Cerebellar cortex (tissue), 1 donor: ENCODE measurements around the gene FOXC2.

Experiments used
- DNase-seq: peaks from one replicate; pipeline ENCODE4 v3.0.0-alpha.2; 2015; ENCODE audit warnings: low spot score

Gene FOXC2

GRCh38 chr16:86573646-86574508 is 7.2 kb downstream of the FOXC2 start:
- no peak for DNase-seq

- DNase-seq, result no peak
Observed at GRCh38 chr16:86574646-86575045, 8.0 kb downstream of the FOXC2 start.

GRCh38 chr16:86575095-86575685 is 8.6 kb downstream of the FOXC2 start:
- no peak for DNase-seq

- DNase-seq, result peak; percentile 72
Observed at GRCh38 chr16:86575754-86576557, 9.3 kb downstream of the FOXC2 start.

- no peak for DNase-seq
Observed at GRCh38 chr16:86576591-86577313, 10.1 kb downstream of the FOXC2 start.

GRCh38 chr16:86577314-86577971 is 10.8 kb downstream of the FOXC2 start:
- no peak for DNase-seq

GRCh38 chr16:86578061-86578599 is 11.5 kb downstream of the FOXC2 start, which contains the start of gene FOXL1:
FOXL1 (plus strand) TSS chr16:86578549; CDS start chr16:86578724, 175 bp downstream.
- no peak for DNase-seq

GRCh38 chr16:86578611-86579267 is 12.1 kb downstream of the FOXC2 start:
- DNase-seq, result no peak

- no peak for DNase-seq
Observed at GRCh38 chr16:86579268-86580062, 12.8 kb downstream of the FOXC2 start.

- no peak for DNase-seq
Observed at GRCh38 chr16:86580063-86580790, 13.6 kb downstream of the FOXC2 start.

GRCh38 chr16:86580791-86581170 is 14.2 kb downstream of the FOXC2 start:
- DNase-seq, result no peak

- no peak for DNase-seq
Observed at GRCh38 chr16:86581458-86581857, 14.8 kb downstream of the FOXC2 start.

- no peak for DNase-seq
Observed at GRCh38 chr16:86584071-86584685, 17.5 kb downstream of the FOXC2 start.

- no peak for DNase-seq
Observed at GRCh38 chr16:86584726-86585721, 18.4 kb downstream of the FOXC2 start.

GRCh38 chr16:86585821-86586611 is 19.4 kb downstream of the FOXC2 start:
- no peak for DNase-seq

GRCh38 chr16:86587487-86587886 is 20.9 kb downstream of the FOXC2 start:
- DNase-seq, result no peak
